SK-N-SH treated with all-trans-retinoic acid at 6 μM for 48 hours (cell line): Measurements from ENCODE around the gene CD302.

Source experiments
- ATAC-seq: fragments of 200-7000 bp; cut with Tn5 transposase; 3 replicates; pipeline ENCODE4 v1.9.1; 2020; ENCODE audit warnings: mild to moderate bottlenecking, moderate library complexity
- ARNTL ChIP-seq: fragments of 450-650 bp; formaldehyde crosslinking; IDR thresholded peaks from 2 replicates; pipeline ENCODE4 v1.5.0; 2020; ENCODE audit warnings: low read depth, mild to moderate bottlenecking, moderate library complexity, borderline replicate concordance
- BACH2 ChIP-seq: fragments of 250-450 bp; sonication (Bioruptor Pico); IDR thresholded peaks from 2 replicates; pipeline ENCODE4 v1.9.0; 2021; ENCODE audit warnings: mild to moderate bottlenecking, borderline replicate concordance
- CSDC2 ChIP-seq: fragments of 250-450 bp; sonication (Bioruptor Pico); IDR thresholded peaks from 2 replicates; pipeline ENCODE4 v1.5.0; 2020; ENCODE audit warnings: mild to moderate bottlenecking, moderate library complexity
- CSRNP3 ChIP-seq: fragments of 250-450 bp; sonication (Bioruptor Pico); IDR thresholded peaks from 2 replicates; pipeline ENCODE4 v1.5.1; 2021; ENCODE audit warnings: mild to moderate bottlenecking, moderate library complexity
- ESRRG ChIP-seq: fragments of 250-450 bp; sonication (Bioruptor Pico); IDR thresholded peaks from 2 replicates; pipeline ENCODE4 v1.6.1; 2021; ENCODE audit warnings: mild to moderate bottlenecking
- GLIS3 ChIP-seq: fragments of 250-450 bp; sonication (Bioruptor Pico); IDR thresholded peaks from 2 replicates; pipeline ENCODE4 v1.5.0; 2020; ENCODE audit warnings: mild to moderate bottlenecking, moderate library complexity
- ISL1 ChIP-seq: fragments of 250-450 bp; sonication (Bioruptor Pico); IDR thresholded peaks from 2 replicates; pipeline ENCODE4 v2.1.2; 2022; ENCODE audit warnings: mild to moderate bottlenecking, moderate library complexity
- OSR1 ChIP-seq: fragments of 250-450 bp; sonication (Bioruptor Pico); IDR thresholded peaks from 2 replicates; pipeline ENCODE4 v1.8.0; 2022; ENCODE audit warnings: moderate library complexity, mild to moderate bottlenecking, inconsistent platforms
- PATZ1 ChIP-seq: fragments of 250-450 bp; sonication (Bioruptor Pico); IDR thresholded peaks from 2 replicates; pipeline ENCODE4 v1.8.0; 2020; ENCODE audit warnings: mild to moderate bottlenecking, moderate library complexity, borderline replicate concordance
- POU6F1 ChIP-seq: fragments of 250-450 bp; sonication (Bioruptor Pico); IDR thresholded peaks from 2 replicates; pipeline ENCODE4 v1.8.0; 2021; ENCODE audit warnings: low read depth, mild to moderate bottlenecking, moderate library complexity, borderline replicate concordance
- PPARA ChIP-seq: fragments of 250-450 bp; sonication (Bioruptor Pico); IDR thresholded peaks from 2 replicates; pipeline ENCODE4 v1.5.0; 2020; ENCODE audit warnings: mild to moderate bottlenecking, borderline replicate concordance
- RARB ChIP-seq: fragments of 250-450 bp; sonication (Bioruptor Pico); IDR thresholded peaks from 2 replicates; pipeline ENCODE4 v1.8.0; 2021; ENCODE audit warnings: mild to moderate bottlenecking, moderate library complexity
- SNAI2 ChIP-seq: fragments of 250-450 bp; sonication (Bioruptor Pico); IDR thresholded peaks from 2 replicates; pipeline ENCODE4 v1.5.0; 2020; ENCODE audit warnings: mild to moderate bottlenecking, moderate library complexity
- TCF4 ChIP-seq: fragments of 250-450 bp; sonication (Bioruptor Pico); IDR thresholded peaks from 2 replicates; pipeline ENCODE4 v1.8.0; 2021; ENCODE audit warnings: mild to moderate bottlenecking, moderate library complexity, borderline replicate concordance
- TOX ChIP-seq: fragments of 250-450 bp; sonication (Bioruptor Pico); IDR thresholded peaks from 2 replicates; pipeline ENCODE4 v1.8.0; 2021; ENCODE audit warnings: mild to moderate bottlenecking, moderate library complexity, borderline replicate concordance
- TSHZ2 ChIP-seq: fragments of 250-450 bp; sonication (Bioruptor Pico); IDR thresholded peaks from 2 replicates; pipeline ENCODE4 v1.5.0; 2020; ENCODE audit warnings: mild to moderate bottlenecking, moderate library complexity
- ZC3H10 ChIP-seq: fragments of 250-450 bp; sonication (Bioruptor Pico); IDR thresholded peaks from 2 replicates; pipeline ENCODE4 v1.5.1; 2021; ENCODE audit warnings: mild to moderate bottlenecking, moderate library complexity
- ZFP3 ChIP-seq: fragments of 250-450 bp; sonication (Bioruptor Pico); IDR thresholded peaks from 2 replicates; pipeline ENCODE4 v1.5.0; 2020; ENCODE audit warnings: mild to moderate bottlenecking, moderate library complexity
- ZFP30 ChIP-seq: fragments of 450-650 bp; formaldehyde crosslinking; IDR thresholded peaks from 2 replicates; pipeline ENCODE4 v1.5.0; 2022; ENCODE audit warnings: mild to moderate bottlenecking, moderate library complexity
- ZNF565 ChIP-seq: fragments of 450-650 bp; formaldehyde crosslinking; conservative IDR thresholded peaks from 2 replicates; pipeline ENCODE4 v1.5.0; 2020; ENCODE audit warnings: low read depth, mild to moderate bottlenecking, moderate library complexity
- ZNF70 ChIP-seq: fragments of 450-650 bp; formaldehyde crosslinking; IDR thresholded peaks from 2 replicates; pipeline ENCODE4 v1.5.0; 2020; ENCODE audit warnings: mild to moderate bottlenecking, moderate library complexity
- ZNF8 ChIP-seq: fragments of 450-650 bp; formaldehyde crosslinking; IDR thresholded peaks from 2 replicates; pipeline ENCODE4 v1.5.0; 2020; ENCODE audit warnings: mild to moderate bottlenecking, moderate library complexity

Gene CD302

GRCh38 chr2:159753797-159754196 lies 44.2 kb downstream of the CD302 start:
- TF ChIP-seq PPARA (no peak), PATZ1 (CRISPR knock-in tag) (no peak), ESRRG (CRISPR knock-in tag) (no peak), ZFP3 (no peak), TOX (CRISPR knock-in tag) (no peak), ARNTL (CRISPR knock-in tag) (no peak), ZFP30 (no peak), ZNF8 (CRISPR knock-in tag) (no peak), CSDC2 (CRISPR knock-in tag) (no peak), ZC3H10 (no peak), SNAI2 (no peak), ZNF70 (CRISPR knock-in tag) (no peak), RARB (no peak), BACH2 (CRISPR knock-in tag) (no peak), OSR1 (CRISPR knock-in tag) (no peak)
- TF ChIP-seq, all 23 proteins: peak for 0
- no peak for ATAC-seq

- ATAC-seq: no peak
- TF ChIP-seq POU6F1 (CRISPR knock-in tag) (no peak), CSDC2 (CRISPR knock-in tag) (no peak), RARB (no peak), PPARA (no peak), ZFP3 (no peak), SNAI2 (no peak), TSHZ2 (CRISPR knock-in tag) (no peak), ZNF565 (CRISPR knock-in tag) (no peak), GLIS3 (CRISPR knock-in tag) (no peak), ZC3H10 (no peak), ZFP30 (no peak), TCF4 (CRISPR knock-in tag) (no peak), ZNF70 (CRISPR knock-in tag) (no peak), ZNF8 (CRISPR knock-in tag) (no peak), PATZ1 (CRISPR knock-in tag) (no peak), ESRRG (CRISPR knock-in tag) (no peak), BACH2 (CRISPR knock-in tag) (no peak), ISL1 (CRISPR knock-in tag) (no peak), TOX (CRISPR knock-in tag) (no peak), OSR1 (CRISPR knock-in tag) (no peak)
- TF ChIP-seq, all 23 proteins: peak for 0
These were observed 47.1 kb downstream of the CD302 start for GRCh38 chr2:159750873-159751272.

- ATAC-seq: no peak
These were observed 49.9 kb downstream of the CD302 start for GRCh38 chr2:159748089-159748488.

More at GRCh38 chr2:159748089-159748488, 49.9 kb downstream of the CD302 start:
- TF ChIP-seq SNAI2 (no peak), ARNTL (CRISPR knock-in tag) (no peak), ZC3H10 (no peak), TOX (CRISPR knock-in tag) (no peak), ZNF70 (CRISPR knock-in tag) (no peak), POU6F1 (CRISPR knock-in tag) (no peak), ESRRG (CRISPR knock-in tag) (no peak), CSDC2 (CRISPR knock-in tag) (no peak), BACH2 (CRISPR knock-in tag) (no peak), ZNF8 (CRISPR knock-in tag) (no peak), PPARA (no peak), ZFP3 (no peak), OSR1 (CRISPR knock-in tag) (no peak), ZFP30 (no peak), ZNF565 (CRISPR knock-in tag) (no peak), CSRNP3 (CRISPR knock-in tag) (no peak), TCF4 (CRISPR knock-in tag) (no peak), ISL1 (CRISPR knock-in tag) (no peak), PATZ1 (CRISPR knock-in tag) (no peak)
